Natural killer cell (primary cell): ENCODE data around the gene RBM28. TPM values are rescaled to one million over a fixed set of nuclear protein-coding genes. Genes with fewer than 3 reads are reported as not detected.

Experiments
- ATAC-seq, 3 donors: fragments of 150-1000 bp in 2 of 3; fragments of 200-7000 bp in 1 of 3; cut with Tn5 transposase; 1 replicate in 1 of 3; 2 replicates in 2 of 3; pipeline ENCODE4 v1.10.0; 2021; ENCODE audit warnings: mild to moderate bottlenecking in 2 of 3, moderate library complexity in 2 of 3
- DNase-seq, 2 donors: peaks; one replicate each; pipeline versions ENCODE4 v3.0.0 to v3.0.0-alpha.2; 2013 to 2021; ENCODE audit warnings: mixed read lengths in 1 of 2
- H3K27ac ChIP-seq: one replicate; pipeline ENCODE4 v1.5.1; 2013; ENCODE audit warnings: mild to moderate bottlenecking, low read length
- H3K27me3 ChIP-seq: one replicate; pipeline ENCODE4 v1.6.1; 2013; ENCODE audit warnings: low read length; ENCODE audit not compliant: control insufficient read depth, insufficient read depth
- H3K36me3 ChIP-seq: one replicate; pipeline ENCODE4 v1.6.1; 2013; ENCODE audit warnings: low read length; ENCODE audit not compliant: control insufficient read depth, insufficient read depth
- H3K4me1 ChIP-seq: one replicate; pipeline ENCODE4 v1.6.1; 2013; ENCODE audit warnings: low read length; ENCODE audit not compliant: control insufficient read depth, insufficient read depth
- H3K4me3 ChIP-seq: one replicate; pipeline ENCODE4 v1.5.1; 2013; ENCODE audit warnings: low read length
- H3K9me3 ChIP-seq: one replicate; pipeline ENCODE4 v1.6.1; 2013; ENCODE audit warnings: low read length; ENCODE audit not compliant: control insufficient read depth, insufficient read depth
- H3K27ac Mint-ChIP-seq, 2 donors: one replicate each; pipeline ENCODE4 v1.8.0; 2022; ENCODE audit warnings: mild to moderate bottlenecking in 2 of 2, mixed read lengths in 2 of 2, moderate library complexity in 1 of 2
- H3K27me3 Mint-ChIP-seq, 2 donors: one replicate each; pipeline ENCODE4 v1.8.0; 2022; ENCODE audit warnings: low read depth in 2 of 2, mixed read lengths in 2 of 2
- H3K36me3 Mint-ChIP-seq: one replicate; pipeline ENCODE4 v1.8.0; 2022; ENCODE audit warnings: mixed read lengths
- H3K4me1 Mint-ChIP-seq, 2 donors: one replicate each; pipeline ENCODE4 v1.8.0; 2022; ENCODE audit warnings: mixed read lengths in 2 of 2
- H3K4me3 Mint-ChIP-seq: one replicate; pipeline ENCODE4 v1.8.0; 2022; ENCODE audit warnings: mild to moderate bottlenecking, moderate library complexity, mixed read lengths
- H3K9me3 Mint-ChIP-seq, 2 donors: one replicate each; pipeline ENCODE4 v1.8.0; 2022; ENCODE audit warnings: mixed read lengths in 2 of 2
- CTCF ChIP-seq: fragments of 200-600 bp; IDR thresholded peaks from one replicate; pipeline ENCODE4 v1.8.0; 2022; ENCODE audit warnings: antibody characterized with exemption
- WGBS: methylation state at CpG from one replicate; pipeline ENCODE4 v1.1.7; 2013; ENCODE audit warnings: missing lambda C conversion rate; ENCODE audit not compliant: insufficient coverage; 5-methylcytosine and 5-hydroxymethylcytosine counted together
- intact Hi-C: fragments of 100-400 bp; cut with micrococcal nuclease; formaldehyde crosslinking; loops from one replicate; pipeline ENCODE4 v1.14.2; 2022
- total RNA-seq, 4 donors: library from RNA; stranded (reverse); fragments of 120-200 nt in 1 of 4; gene quantifications; one replicate each; pipeline versions ENCODE4 v1.2.3 to v1.2.4, GENCODE V29; 2013 to 2022

The RBM28 gene
- total RNA-seq, 3 donors from 2014 or later (not counting 1 experiment from before 2014, with no cell fraction given), result 32.5 to 48.7 (median 48.5) TPM

GRCh38 chr7:128350708-128351295 lies 7.1 kb upstream of the RBM28 start:
- DNase-seq, result no peak
- no peaks in the 10 kb centered on the region for H3K36me3 ChIP-seq
- H3K27ac ChIP-seq, result no peak overlapping the region
- peaks cover 4% of the 10 kb centered on the region for H3K4me1 ChIP-seq
- H3K27ac Mint-ChIP-seq, result no peak overlapping the region
- peaks cover 14% of the 10 kb centered on the region for H3K27me3 ChIP-seq
- peak overlapping the region; percentile 50 for H3K4me3 Mint-ChIP-seq
- no peaks in the 10 kb centered on the region for H3K36me3 Mint-ChIP-seq
- H3K4me3 ChIP-seq, result no peak overlapping the region
- H3K9me3 ChIP-seq, result no peaks in the 10 kb centered on the region
- 86% methylated on average over 35 of the region's 35 CpGs for WGBS
- no peak for TF ChIP-seq CTCF
- intact Hi-C loops, result no loop called here
- peaks cover 25 to 37% of the 10 kb centered on the region in 2 donors for H3K27me3 Mint-ChIP-seq
- no peaks in the 10 kb centered on the region for H3K9me3 Mint-ChIP-seq
- ATAC-seq, result no peak
- peaks cover 0 to 7% of the 10 kb centered on the region in 2 donors for H3K4me1 Mint-ChIP-seq

- TF ChIP-seq CTCF, result no peak
- H3K27ac Mint-ChIP-seq, result no peak overlapping the region
- ATAC-seq, result no peak
- no peaks in the 10 kb centered on the region for H3K9me3 Mint-ChIP-seq
- H3K9me3 ChIP-seq, result no peaks in the 10 kb centered on the region
- H3K27ac ChIP-seq, result no peak overlapping the region
- H3K4me3 ChIP-seq, result no peak overlapping the region
- 67% methylated on average over 2 of the region's 4 CpGs for WGBS
- H3K4me1 Mint-ChIP-seq, result peaks cover 0 to 7% of the 10 kb centered on the region in 2 donors
- intact Hi-C loops, result no loop called here
- peaks cover 25 to 35% of the 10 kb centered on the region in 2 donors for H3K27me3 Mint-ChIP-seq
- no peak overlapping the region for H3K4me3 Mint-ChIP-seq
- DNase-seq, result no peak
- no peaks in the 10 kb centered on the region for H3K36me3 Mint-ChIP-seq
- H3K27me3 ChIP-seq, result peaks cover 14% of the 10 kb centered on the region
- no peaks in the 10 kb centered on the region for H3K36me3 ChIP-seq
- peaks cover 4% of the 10 kb centered on the region for H3K4me1 ChIP-seq
Observed at GRCh38 chr7:128349466-128349825, 5.7 kb upstream of the RBM28 start.

GRCh38 chr7:128347647-128348097 lies 4.0 kb upstream of the RBM28 start:
- DNase-seq (peak in 1 of 2 donors; percentile 67), ATAC-seq (no peak)
- intact Hi-C loops, result loop anchor here (1.0 to 2.0 kb wide), 2 partner anchors 40 to 77 kb away; no protein-coding TSS in a partner anchor
- no peaks in the 10 kb centered on the region for H3K36me3 ChIP-seq
- peaks cover 6 to 11% of the 10 kb centered on the region in 2 donors for H3K4me1 Mint-ChIP-seq
- no peak overlapping the region for H3K4me3 ChIP-seq
- H3K9me3 ChIP-seq, result no peaks in the 10 kb centered on the region
- 2% methylated on average over 2 of the region's 2 CpGs for WGBS
- H3K36me3 Mint-ChIP-seq, result no peaks in the 10 kb centered on the region
- peaks cover 13% of the 10 kb centered on the region for H3K4me1 ChIP-seq
- peaks cover 12% of the 10 kb centered on the region for H3K27me3 ChIP-seq
- no peak overlapping the region for H3K27ac Mint-ChIP-seq
- peaks cover 10 to 21% of the 10 kb centered on the region in 2 donors for H3K27me3 Mint-ChIP-seq
- peak overlapping the region; percentile 9 for H3K4me3 Mint-ChIP-seq
- peak; percentile 20 for TF ChIP-seq CTCF
- no peaks in the 10 kb centered on the region for H3K9me3 Mint-ChIP-seq
- no peak overlapping the region for H3K27ac ChIP-seq

- TF ChIP-seq CTCF, result no peak
- WGBS, result 96% methylated on average over 5 of the region's 5 CpGs
- H3K4me1 ChIP-seq, result peaks cover 18% of the 10 kb centered on the region
- H3K9me3 ChIP-seq, result no peaks in the 10 kb centered on the region
- ATAC-seq, result no peak
- Mint-ChIP-seq H3K4me1 (peaks cover 14 to 26% of the 10 kb centered on the region in 2 donors), H3K27me3 (peaks cover 8 to 16% of the 10 kb centered on the region in 2 donors), H3K27ac (no peak overlapping the region), H3K9me3 (no peaks in the 10 kb centered on the region), H3K4me3 (peak overlapping the region; percentile 61), H3K36me3 (no peaks in the 10 kb centered on the region)
- no peak overlapping the region for H3K4me3 ChIP-seq
- H3K27ac ChIP-seq, result no peak overlapping the region
- intact Hi-C loops, result no loop called here
- peaks cover 3% of the 10 kb centered on the region for H3K27me3 ChIP-seq
- DNase-seq, result no peak
- peaks cover 1% of the 10 kb centered on the region for H3K36me3 ChIP-seq
Observed at GRCh38 chr7:128344431-128344774, 695 bp upstream of the RBM28 start.
